H1 (cell line): Measurements from ENCODE around the gene TRA2A.

ENCODE experiments used
- CEBPB ChIP-seq: IDR thresholded peaks from 2 replicates; pipeline ENCODE4 v1.6.1; 2012; ENCODE audit warnings: low read depth, low read length
- CHD1 ChIP-seq: IDR thresholded peaks from 2 replicates; pipeline ENCODE4 v1.6.1; 2012; ENCODE audit warnings: low read depth, low read length, improper control_type of control experiment
- GABPA ChIP-seq: IDR thresholded peaks from 2 replicates; pipeline ENCODE4 v1.6.1; 2011; ENCODE audit warnings: mild to moderate bottlenecking, low read length, moderate library complexity, borderline replicate concordance; ENCODE audit not compliant: insufficient read depth
- NRF1 ChIP-seq: IDR thresholded peaks from 2 replicates; pipeline ENCODE4 v1.6.1; 2011; ENCODE audit warnings: mild to moderate bottlenecking, low read depth, low read length, improper control_type of control experiment
- POLR2AphosphoS5 ChIP-seq: IDR thresholded peaks from 2 replicates; pipeline ENCODE4 v1.6.1; 2011; ENCODE audit warnings: low read depth, low read length
- TAF1 ChIP-seq: IDR thresholded peaks from 2 replicates; pipeline ENCODE4 v1.6.1; 2011; ENCODE audit warnings: mild to moderate bottlenecking, low read depth, low read length
- TEAD4 ChIP-seq: IDR thresholded peaks from 2 replicates; pipeline ENCODE4 v1.6.1; 2012; ENCODE audit warnings: low read depth, low read length, inconsistent platforms, mixed read lengths

DNA sequence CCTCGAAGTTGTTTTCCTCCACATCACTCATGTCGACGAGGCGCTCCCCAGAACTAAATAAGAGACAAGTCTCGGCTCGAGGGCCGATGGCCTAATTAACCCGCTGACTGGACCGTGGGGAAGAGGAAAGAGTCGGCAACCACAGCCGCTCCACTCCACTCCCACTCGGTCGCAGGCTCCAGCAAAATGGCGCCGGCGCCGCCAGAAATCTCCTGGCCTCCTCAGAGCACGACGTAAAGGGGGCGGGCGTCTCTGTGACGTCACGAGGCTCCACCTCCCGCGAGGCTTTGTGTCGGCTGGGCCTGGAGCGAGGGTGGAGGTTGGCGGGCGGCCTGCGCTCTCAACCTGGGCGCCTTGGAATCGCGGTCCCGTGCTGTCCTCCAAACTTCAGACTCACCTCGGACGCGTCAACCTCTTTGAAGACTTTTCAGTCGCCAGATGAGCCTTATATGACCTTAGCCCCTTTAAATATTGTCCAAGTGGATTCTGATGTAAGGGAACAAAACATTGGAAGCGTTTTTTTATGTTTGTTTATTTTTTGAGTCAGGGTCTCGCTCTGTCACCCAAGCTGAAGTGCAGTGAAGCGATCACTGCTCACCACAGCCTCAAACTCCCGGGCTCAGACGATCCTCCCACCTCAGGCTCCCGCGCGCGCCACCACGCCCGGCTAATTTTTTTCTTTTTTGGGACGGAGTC is at the start of gene TRA2A:
- TF ChIP-seq CEBPB = no peak
- TF ChIP-seq GABPA = no peak
- TF ChIP-seq NRF1 = no peak; the same call in 1 of the 2 replicates
- peak; percentile 99 for TF ChIP-seq POLR2AphosphoS5
- peak; percentile 100 for TF ChIP-seq TAF1
- peak; percentile 76; the same call in 1 of the 2 replicates for TF ChIP-seq CHD1
- no peak for TF ChIP-seq TEAD4
